ENCODE results near the gene FAM163A.

GRCh38 chr1:179805291-179806195 lies 62.5 kb downstream of the FAM163A start:
- TF ChIP-seq CTCF (IDR thresholded peaks at IDR 0.05; ENCODE audit: low read length) (no peak), EZH2 (IDR thresholded peaks at IDR 0.05; ENCODE audit: borderline replicate concordance, low read length) (no peak)
